GM11168 (cell line): ENCODE results near the gene EIF2B2.

ENCODE experiments used
- in situ Hi-C: fragments of 300-500 bp; cut with MboI; formaldehyde crosslinking; loops from one replicate; pipeline ENCODE4 v1.12.0; 2022; ENCODE audit warnings: low sequenced_read_pairs; ENCODE audit not compliant: unreplicated experiment

EIF2B2 gene

DNA sequence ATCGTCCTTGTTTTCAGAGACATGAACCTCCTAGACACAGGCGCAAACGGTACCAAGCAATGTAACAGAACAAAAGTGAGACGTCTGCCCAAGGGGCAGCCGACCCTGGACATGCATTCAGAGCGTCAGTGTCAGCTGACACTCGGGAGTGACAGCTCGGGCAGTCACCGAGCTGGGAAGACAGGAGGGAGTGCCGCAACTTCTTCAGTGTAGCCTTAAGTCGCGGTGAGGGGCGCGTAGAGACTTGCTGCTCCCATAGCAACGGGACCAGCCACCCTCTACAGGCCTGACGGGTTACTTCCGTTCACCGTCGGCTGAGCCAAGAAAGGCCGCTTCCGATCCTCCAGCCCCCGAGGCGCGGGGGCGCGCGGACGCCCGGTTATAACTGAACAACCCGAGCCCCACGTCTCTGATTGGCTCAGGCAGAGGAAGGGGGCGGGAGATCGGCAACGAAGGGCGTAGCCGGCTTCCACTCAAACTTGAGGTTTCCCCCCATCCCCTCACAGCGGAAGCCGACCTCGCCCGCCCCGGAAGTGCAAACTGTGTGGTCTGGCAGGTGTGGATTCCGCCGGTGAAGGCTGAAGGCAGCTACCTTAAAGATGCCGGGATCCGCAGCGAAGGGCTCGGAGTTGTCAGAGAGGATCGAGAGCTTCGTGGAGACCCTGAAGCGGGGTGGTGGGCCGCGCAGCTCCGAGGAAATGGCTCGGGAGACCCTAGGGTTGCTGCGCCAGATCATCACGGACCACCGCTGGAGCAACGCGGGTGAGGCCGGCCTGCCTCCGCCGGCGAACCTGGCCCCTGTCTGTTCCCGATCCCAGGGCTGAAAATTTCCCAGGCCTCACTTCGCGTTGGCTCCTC lies at the start of gene EIF2B2:
EIF2B2 (plus strand) TSS at position 530 of the 858 bp plus-strand sequence; CDS start at position 600, 70 bp downstream.
- in situ Hi-C loops = no loop called here

DNA sequence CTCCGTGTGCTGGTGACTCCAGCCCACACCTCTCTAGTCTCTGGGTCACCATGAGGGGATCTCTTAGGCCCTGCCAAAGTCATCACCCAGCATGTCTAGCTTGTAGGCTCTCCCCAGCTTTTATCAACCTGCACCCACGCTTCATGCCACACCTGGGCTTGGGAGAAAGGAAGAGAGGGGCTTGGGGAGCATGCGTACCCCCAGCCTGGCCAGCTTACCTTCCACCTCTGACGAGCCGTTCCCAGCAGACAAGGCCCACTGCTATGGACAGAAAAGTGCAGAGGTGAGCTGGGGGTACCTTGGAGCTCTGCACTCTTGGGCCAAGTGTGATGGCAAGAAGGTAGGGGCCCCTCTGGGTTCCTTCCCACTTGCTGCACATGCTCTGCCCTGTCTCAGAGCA lies 49.0 kb upstream of the EIF2B2 start:
- in situ Hi-C loops = no loop called here

DNA sequence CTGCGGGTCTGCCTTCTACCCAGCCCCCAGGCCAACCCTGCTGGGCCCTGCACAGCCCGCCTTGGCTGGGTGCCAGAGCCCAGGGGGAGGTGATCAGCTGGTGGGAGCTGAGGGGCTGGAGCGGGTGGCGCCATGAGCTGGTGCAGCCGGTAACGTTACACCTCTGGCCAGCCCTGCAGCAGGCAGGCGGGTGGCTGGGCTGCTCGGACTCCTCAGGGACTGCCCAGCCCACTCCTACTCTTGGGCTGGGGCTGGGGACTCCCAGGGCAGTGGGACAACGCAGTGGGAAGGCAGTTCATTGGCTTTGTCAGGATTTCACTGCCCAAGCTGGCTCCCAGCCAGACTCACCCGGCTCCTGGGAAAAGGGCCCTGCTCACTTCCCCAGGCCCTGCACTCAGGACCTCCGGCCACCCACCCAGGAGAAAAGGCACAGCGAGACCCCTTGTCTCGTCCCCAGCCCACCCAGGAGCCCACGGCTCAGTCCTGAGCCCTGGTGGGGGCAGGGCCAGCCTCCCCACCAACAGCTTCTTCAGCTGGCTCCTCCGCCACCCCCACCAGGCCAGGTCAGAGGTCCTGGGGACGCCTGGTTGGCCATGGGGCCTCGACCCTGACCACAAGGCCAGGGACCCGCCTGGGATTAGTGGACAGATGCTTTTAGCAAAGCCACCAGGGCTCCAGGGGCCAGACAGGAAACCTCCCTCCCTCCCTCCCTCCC lies 48.3 kb upstream of the EIF2B2 start:
- in situ Hi-C loops = no loop called here

DNA sequence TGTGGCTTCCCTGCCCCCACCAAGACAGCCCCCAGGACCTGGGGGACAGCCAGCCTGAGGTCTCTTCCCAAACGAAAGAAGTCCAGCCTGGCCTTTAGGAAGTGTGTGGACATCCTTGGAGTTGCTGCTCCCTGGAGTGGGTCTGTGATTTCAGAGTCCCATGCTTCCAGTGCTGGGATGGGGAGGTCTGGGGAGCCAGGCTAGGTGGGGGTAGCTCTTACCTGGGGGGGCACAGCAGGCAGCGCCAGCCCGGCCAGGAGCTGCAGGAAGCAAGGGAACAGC lies 47.8 kb upstream of the EIF2B2 start:
- in situ Hi-C loops = no loop called here

DNA sequence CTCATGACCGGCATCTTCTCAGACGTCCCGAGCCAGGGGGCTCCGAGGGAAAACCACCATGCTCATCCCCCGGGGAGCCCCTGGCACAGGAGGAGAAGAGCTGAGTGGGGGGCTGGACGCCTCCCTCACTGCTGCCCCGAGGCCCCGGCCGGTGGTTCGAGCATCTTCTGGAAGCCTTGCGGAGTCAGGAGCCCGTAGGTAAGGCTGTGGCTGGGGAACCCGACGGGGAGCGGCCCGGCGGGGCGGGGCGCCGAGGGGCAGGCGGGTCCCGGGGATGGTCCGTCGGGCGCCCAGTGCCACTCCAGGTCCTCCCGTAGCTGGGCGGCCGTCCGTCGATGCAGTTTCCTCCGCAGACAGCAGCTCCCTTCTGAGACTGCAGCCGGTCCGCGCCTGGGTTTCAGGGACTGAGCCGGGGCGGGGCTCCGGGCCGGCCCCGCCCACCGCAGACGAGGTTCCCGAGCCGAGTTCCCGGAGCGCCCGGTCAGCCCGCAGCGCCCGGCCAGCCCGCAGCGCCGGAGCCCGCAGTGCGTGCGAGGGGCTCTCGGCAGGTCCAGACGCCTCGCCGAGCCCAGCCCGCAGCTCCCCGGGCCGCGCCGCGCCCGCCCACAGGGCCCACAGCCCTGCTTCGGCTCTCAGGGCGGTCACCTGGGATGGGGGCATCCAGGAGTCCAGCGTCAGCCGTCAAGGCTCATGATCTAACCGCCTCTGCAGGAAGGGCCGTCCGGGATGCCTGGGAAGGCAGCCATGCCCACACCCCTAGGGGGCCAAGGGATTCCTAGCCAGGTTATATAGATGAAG lies 47.3 kb upstream of the EIF2B2 start, which contains the start of gene PGF:
PGF (minus strand) TSS at position 369 of the 798 bp plus-strand sequence; CDS start at position 14, 355 bp downstream.
- in situ Hi-C loops = no loop called here

DNA sequence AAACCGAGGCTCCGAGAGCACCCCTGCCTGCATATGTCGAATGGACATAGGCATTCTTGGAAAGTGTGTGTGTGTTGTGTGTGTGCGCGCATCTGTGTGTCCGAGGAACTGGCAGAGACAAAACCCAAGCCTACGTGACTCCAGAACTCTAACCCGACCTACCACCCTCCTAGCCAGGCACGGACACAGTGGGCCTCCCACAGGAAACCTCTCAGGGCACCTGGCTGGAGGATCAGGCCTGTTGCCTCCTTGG lies 46.8 kb upstream of the EIF2B2 start:
- in situ Hi-C loops = no loop called here

DNA sequence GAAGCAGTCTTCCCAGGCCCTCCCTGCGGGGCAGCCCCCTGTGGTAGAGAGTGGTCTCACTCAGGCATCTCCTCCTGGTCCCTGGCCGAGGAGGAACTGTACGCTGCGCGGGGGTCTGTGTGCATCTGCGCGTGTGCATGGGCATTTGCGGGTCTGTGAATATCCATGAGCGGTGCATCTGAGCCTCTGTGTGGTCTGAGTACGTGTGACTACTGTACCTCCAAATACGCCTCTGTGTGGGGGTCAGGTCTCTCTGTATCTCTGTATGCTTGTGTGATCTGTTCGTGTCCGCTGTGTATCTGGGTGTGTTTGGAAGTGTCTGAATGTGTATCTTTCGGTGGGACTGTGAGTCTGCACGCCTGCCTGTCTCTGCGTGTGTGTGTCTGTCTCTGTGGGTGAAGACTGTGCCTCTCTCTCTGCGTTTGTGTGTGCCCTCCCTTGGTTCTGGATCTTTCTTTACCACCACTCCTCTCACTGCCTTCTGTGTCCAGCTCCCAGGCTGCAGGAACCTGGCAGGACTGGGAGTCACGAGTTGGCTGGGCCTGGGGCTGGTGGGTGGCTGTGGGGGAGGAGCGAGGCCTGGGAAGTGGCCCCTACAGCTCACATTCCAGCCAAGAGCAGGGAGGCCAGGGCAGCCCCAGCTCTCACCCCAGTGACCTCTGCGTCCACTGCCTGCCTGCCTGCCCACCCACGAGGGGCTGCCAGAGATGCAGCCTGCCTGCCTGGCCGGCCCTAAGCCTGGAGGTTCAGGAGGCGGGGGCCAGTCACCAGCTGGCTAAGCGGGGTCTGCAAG lies 46.2 kb upstream of the EIF2B2 start:
- in situ Hi-C loops = no loop called here

DNA sequence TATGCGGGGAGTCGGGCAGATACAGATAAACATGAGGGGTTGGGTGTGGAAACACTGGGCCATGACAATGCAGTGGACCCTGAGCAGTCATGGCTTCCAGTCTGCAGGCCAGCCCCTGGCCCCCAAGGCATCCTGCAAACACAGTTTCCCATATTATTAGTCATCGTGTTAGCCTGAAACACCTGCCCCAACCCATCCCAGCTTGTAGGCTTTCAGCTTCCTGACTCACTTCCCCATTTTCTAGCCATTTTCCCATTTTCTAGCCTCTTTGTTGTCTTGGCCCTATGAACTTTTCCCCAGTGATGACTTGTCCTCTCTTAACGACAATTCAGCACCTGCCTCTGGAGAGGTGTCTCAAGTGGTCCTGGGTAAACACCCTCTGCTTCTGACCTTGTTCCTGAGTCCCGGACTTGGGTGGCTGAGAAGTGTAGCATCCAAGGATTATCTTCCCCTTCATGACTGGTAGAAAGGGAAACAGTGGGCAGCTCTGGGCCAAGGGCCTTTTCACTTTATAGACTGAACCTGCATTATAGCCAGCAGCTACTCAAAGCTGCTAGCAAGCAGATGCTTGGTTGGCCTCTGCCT lies 43.0 kb upstream of the EIF2B2 start:
- in situ Hi-C loops = no loop called here

DNA sequence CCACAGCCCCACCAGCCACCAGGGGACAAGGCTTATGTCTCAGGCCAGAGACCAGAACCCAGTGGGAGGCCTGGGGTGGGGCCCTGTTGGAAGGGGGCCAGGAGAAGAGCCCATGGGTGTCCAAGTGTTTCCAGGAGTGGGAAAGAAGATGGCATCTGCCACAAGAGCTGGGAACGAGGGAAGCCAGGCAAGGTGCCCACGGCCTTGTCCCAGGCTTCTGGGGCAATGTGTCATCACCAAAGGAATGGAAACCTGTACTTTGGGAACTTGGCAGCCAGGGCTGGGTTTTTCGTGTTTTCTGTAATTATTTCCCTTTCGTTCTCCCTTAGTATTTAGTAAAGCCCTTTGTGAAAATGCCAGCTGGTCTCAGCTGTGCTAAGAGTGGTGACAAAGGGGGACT lies 42.0 kb upstream of the EIF2B2 start:
- in situ Hi-C loops = no loop called here

DNA sequence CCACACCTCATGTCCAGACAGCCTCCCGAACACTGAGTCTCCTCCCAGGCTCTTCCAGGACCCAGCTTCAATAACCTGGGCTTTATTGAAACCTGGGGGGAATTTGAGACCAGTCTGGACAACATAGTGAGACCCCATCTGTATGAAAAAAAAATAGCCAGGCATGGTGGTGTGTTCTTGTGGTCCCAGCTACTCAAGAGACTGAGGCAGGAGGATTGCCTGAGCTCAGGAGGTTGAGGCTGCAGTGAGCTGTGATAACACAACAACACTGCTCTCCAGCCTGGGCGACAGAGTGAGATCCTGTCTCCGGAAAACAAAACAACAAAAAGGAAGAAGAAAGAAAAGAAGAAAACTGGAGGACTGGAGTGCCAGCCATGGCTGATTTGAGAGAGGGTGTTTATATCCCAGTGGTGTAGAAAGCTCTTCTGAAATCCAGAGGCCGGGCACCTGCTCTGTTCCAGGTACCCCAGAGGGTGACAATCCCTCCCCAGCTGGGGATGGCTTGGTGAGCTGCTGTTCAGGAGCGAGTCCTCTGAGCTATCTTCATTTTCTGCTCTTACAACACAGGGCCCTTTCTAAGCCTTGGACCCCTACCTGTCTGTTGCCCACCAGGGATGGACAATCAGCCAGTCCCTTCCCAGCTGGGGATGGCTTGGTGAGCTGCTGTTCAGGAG lies 41.3 kb upstream of the EIF2B2 start:
- in situ Hi-C loops = no loop called here

DNA sequence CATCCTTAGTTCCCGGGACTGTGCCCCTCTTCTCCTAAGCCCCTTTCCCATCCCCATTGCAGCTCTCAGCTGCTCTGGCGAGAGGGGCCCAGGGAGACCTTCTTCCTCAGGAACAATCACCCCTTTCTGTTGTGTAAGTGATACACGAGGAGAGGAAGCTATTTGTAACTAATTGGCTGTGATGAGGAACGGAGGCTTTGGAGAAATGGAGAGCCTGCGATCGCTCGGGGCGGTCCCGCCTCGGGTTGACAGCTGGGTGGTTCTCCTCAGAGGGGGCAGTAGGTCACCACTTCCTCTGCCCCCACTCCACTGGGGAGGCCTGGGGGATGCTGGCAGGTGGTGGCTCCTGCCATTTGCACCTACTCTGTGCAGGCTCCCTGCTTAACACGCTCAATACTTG lies 40.7 kb upstream of the EIF2B2 start:
- in situ Hi-C loops = no loop called here

DNA sequence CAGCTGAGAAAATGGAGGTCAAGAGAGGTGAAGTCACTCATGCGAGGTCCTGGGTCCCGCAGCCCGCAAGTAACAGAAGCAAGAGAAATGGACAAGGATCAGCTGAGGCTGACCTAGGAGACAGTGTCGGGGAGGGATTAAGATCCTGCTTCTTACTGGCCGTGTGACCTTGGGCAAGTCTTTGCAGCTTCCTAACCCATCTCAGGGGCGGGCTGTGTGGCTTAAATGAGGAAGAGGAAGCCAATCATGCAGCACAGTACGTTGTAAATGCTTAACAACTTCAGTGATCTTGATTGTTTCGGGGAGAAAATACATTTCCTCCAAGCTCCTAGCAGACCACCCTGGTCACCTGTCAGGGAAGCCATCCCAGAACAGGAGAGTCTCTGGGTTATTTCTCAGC lies 40.2 kb upstream of the EIF2B2 start:
- in situ Hi-C loops = no loop called here

DNA sequence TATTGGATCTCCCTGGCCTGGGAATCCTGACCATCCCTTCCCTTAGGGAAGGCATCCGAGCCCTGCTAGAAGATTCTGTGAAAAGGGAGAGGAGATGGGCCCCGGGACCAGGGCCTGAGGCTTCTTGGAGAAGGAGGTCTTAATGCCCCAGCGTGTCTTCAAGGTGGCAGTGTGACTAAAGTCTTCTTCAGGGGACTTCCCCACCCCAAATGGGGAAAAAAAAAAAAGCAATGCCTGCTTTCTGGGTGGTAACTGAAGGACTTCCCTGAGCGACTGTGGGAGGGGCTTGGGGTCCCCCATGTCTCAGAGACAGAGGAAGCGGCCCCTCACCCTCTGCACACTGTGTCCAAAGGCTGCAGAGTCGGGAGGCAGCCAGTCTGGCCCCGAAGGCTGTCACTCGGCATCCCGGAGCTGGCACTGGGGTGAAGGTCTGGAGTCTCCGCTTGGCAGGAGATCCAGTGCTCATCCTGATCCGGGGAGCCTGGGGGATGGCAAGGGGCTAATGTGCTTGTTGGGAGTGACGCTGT lies 39.5 kb upstream of the EIF2B2 start:
- in situ Hi-C loops = no loop called here

DNA sequence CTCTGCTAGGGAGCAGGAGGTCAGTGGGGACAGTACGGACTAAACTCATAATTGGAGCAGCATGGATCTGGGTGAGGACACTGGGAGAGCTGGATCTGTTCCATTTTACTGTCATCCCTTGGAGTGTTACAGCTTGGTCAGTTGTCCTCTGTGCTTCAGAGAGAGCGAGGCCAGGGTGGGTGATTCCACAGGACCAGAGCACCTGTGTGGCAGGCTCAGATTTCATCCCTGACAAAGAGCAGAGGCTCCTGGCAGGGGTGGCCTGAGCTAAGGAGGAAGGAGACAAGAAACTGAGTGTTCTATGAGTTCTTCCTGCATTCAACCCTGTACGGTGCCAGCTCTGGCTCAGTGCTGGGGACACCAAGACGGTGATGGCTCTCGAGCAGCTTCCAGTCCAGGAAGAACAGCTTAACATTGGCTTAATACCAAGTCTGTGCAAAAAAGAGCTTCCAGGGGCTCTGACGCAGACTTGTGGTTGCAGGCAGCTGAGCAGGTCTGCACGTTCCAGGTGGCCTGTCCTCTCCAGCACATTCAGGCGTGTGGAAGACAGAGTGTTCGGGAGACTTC lies 38.9 kb upstream of the EIF2B2 start:
- in situ Hi-C loops = no loop called here

DNA sequence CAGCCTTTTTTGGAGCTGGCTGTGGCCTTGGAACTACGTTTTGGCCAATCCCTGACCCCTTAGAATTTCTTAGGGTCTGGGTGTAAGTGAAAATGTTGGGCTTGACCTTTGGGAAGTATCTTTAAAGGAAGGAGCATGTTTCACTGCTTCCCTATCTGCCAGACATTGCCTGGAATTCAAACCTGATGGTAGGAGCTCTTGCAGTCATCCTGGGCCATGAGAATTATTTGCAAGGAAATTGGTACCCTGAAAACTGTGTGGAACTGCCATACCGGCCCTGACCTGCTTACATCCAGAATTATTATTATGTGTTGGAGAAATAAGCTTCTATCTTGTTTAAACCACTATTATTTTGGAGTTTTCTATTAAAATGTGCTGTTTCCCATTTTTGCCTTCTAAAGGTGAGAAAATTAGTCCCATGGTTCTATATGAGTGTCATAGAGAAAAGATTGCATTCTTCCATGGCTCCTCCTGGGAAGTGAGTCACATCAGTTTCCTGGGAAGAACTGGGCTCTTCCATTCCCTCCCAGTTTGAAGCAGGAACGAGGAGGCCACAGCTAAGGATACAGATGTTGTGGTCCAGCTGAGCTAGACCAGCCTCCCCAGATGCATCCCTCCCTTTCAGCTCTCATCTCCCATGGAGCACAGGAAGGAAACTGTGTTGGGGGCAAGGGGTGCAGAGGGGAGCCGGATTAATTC lies 37.8 kb upstream of the EIF2B2 start:
- in situ Hi-C loops = no loop called here

DNA sequence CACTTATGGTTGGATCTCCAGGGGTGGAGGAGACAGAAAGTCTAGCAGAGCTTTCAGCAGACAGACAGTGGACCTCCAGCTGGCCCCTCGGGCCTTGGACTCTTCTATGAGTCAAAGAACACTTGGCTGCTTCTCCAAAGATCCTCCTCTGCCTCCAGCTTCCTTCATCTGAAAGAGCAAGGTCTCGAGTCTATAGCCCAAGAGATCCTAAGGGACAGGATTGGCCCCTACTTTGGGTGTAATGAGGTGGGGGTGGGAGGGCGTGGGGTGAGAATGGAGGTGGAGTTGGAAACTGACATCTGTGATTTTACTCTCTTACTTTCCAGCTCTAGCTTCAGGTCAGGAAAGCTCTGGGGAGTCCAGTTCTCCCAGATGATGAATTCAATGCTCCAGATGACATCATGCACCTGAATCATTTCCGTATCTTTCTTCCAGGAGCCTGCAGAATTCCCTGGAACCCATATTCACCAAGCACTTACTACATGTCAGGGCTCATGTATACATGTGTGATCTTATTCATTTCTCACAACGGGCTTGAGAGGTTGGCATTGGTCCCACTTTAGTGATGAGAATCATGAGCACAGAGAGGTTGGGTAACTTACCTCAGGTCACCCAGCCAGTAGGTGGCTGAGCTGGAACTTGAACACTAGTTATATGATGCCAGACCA lies 37.1 kb upstream of the EIF2B2 start:
- in situ Hi-C loops = no loop called here

DNA sequence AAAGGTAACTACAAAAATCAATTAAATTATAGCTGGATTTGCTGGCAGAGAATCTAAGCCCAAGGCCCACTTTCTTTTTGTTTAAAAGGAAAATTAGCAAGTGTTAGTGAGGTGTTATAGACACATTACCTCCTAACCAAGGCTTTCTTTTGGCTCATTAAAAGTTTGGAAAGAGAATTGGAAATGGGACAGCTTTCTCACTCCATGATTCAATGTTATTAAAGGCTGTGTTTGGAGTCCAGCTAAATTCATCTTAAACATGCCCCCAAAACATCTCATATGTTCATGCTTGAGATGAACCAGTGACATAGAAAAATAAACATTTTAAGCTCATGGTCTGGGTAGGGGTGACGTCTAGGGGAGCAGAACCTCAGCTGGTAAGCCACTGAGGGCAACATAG lies 33.9 kb upstream of the EIF2B2 start:
- in situ Hi-C loops = no loop called here
